NCI-H1048 (cell line): ENCODE results near the gene TOR1AIP2.

Experiments used
- DNase-seq: peaks from one replicate; lab custom pipeline; 2025; lab: John Stamatoyannopoulos, UW

The TOR1AIP2 gene

DNA sequence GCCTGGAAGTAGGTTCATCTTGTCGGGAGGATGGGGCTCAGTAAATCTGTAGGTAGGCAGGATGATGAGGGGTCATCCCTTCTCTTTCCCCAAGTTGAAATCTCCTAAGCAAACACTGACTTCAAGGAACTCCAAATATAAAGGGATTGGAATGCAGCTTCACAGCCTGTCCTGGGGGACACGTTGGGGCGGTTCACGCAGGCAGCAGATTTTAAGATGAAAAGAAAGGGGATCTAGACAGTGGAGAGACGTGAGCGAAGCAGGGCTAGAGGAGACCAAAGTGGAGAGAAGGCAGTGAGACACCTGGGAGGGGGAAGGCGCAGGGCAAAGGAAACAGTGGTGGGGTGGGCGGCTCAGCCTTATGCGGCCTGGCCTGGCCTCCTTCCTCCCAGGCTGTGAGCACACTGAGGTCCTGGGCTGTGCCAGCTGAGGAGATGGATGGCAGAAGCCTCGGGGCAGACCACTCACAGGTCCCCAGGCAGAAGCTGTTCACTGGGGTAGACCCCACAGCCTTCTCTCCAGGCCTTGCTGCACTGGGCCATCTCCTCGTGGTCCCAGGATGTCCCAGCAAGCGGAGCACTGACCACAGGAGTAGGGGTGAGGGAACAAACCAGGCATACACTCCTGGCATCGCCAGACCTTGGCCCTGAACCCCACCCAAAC, 51.7 kb downstream of the TOR1AIP2 start:
- no peak for DNase-seq

GRCh38 chr1:179825206-179825605, 52.4 kb downstream of the TOR1AIP2 start:
- no peak for DNase-seq

DNA sequence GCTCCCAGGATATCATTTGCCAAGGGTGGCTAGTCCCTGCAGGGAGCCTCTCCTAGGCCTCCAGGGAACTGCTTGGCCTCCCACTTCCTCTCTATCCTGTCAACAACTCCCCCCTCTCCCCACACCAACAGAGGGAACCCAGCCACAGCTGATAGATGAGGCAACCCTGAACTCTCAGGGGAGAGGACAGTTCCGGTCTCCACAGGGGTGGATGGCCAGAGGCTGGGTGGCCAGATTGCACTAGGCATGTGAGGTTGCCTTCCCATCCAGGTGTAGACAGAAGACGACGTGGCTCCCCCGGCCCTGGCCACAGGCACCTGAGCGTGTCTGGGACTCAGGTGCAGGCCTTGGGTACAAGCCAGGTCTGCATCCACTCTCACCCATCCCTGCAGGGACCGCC, 53.3 kb downstream of the TOR1AIP2 start:
- no peak for DNase-seq

GRCh38 chr1:179823693-179824092, 53.9 kb downstream of the TOR1AIP2 start:
- DNase-seq = no peak

DNA sequence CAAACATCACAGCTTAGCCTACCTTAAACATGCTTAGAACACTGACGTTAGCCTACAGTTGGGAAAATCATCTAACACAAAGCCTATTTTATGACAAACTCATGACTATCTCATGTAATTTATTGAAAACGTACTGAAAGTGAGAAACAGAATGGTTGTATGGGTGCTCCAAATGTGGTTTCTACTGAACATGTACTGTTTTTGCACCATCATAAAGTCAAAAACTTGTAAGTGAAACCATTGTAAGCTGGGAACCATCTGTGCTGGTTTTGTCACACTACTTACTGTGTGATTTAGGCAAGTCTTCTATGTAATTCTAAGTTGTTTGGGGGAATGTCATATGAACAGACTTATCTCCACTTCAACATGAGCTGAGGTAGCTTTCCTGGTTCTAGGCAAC, 55.5 kb downstream of the TOR1AIP2 start:
- DNase-seq = no peak

- DNase-seq = no peak
These were observed 56.1 kb downstream of the TOR1AIP2 start for GRCh38 chr1:179821524-179821923.

DNA sequence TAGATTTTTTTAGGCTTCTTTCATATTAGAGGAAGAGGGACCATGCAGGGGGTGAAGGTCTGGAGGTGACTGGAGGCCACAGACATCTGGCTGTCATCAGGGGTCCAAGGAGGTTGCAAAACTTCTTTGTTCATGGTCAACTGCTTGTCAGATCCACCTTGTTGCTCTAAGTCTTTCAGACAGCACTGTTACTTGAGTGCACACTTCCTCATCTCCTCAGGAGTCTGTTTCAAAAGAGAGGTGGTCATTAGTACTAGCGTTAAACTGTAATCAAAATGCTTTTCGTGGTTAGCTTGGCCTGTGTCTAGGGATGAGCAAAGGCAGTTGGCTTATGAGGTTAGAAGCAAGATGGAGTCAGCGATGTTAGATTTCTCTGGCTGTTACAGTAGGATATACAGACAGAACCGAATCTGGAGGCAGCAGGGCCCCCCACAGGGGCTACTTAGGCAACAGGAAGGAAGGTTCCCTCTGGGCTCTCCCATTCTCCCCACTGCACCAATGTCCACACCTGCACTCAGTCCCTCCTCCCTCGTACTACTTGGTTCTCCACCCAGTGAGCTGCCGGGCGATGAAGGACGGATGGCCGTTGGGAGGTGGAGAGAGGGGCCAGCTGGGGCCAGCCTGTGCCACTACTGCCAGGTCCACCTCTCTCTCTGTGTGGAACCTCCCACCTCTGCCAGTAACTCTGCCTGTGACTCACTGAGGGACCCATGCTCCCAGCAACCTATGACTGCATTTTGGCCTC, 57.2 kb downstream of the TOR1AIP2 start:
- no peak for DNase-seq

GRCh38 chr1:179818743-179819173, 58.8 kb downstream of the TOR1AIP2 start:
- no peak for DNase-seq

DNA sequence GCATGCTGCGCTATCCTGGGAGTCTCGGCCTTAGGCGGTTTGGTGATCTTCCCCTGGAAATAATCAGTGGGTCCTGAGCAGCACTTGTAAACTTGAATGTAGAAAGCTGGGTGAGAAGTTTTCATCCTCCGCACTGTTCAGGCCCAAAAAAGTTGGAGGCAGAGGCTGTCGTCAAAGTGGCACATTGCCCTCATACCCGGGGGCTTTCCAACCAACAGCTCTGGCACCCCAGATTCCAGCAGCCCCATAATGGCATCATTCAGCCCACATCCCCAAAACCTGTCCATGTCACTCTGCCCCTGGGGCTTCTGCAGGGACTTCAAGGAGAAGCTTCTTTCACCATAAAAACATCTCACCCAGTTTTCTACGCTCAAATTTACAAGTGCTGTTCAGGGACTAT, 59.3 kb downstream of the TOR1AIP2 start:
- no peak for DNase-seq

GRCh38 chr1:179817789-179818188, 59.8 kb downstream of the TOR1AIP2 start:
- DNase-seq = no peak

DNA sequence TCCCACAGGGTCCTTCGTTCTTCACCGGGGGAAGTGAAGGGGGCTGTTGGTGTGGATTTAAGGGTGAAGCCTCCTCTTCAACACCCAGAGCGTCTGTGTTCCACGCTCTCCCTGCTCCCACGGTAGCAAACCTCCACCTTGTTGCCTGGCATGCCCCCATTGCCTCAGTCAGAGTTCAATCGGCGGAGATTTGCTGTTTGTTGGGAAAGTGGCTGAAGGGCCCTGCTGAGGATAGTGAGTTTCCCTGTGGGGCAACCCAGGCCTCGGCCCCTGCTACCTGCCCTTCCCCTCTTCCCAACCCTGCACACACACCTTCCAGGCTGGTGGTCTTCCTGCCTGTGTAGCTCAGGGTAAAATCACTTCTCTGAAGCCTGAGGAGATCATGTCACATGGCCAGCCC, 60.5 kb downstream of the TOR1AIP2 start:
- no peak for DNase-seq

GRCh38 chr1:179816196-179816960, 61.2 kb downstream of the TOR1AIP2 start:
- DNase-seq = no peak

DNA sequence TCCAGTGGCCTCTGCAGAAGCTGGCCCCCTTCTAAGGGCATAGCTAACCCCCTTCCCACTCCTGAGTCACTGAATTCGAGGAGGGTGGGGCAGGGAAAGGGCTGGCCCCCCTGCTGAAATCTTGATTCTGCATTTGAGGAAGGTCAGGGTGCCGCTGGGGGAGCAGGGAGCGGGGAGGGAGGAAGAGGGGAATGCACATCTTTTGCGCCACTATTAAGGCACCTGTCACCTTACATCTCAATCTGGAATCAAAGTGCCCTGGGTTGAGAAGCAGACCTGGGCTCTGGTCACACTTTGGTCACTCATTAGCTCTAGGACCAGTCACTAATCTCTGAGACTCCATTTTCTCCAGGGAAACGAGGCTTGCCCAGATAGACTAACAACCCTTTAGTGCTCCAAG, 62.0 kb downstream of the TOR1AIP2 start:
- DNase-seq = no peak

GRCh38 chr1:179814546-179814838, 63.1 kb downstream of the TOR1AIP2 start:
- DNase-seq = peak; percentile 91

GRCh38 chr1:179813626-179814545, 63.7 kb downstream of the TOR1AIP2 start:
- no peak for DNase-seq

- no peak for DNase-seq
These were observed 64.9 kb downstream of the TOR1AIP2 start for GRCh38 chr1:179812501-179813292.

DNA sequence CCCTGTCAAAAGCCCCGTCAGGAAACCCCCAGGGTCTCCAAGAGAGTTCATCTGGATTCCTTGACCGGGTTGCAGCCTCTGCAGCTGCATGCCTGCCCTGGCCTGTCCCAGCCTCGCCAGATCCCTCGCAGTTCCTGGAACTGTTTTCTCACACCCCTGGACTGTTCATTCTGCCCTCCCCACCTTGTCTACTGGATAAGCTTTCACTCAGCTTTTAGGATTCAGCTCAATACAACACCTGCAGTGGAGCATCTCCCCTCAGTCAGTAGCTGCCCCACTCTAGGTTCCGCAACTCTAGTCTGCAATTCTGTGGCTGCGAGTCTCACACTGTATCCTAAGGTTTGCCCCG, 67.3 kb downstream of the TOR1AIP2 start:
- DNase-seq = no peak

DNA sequence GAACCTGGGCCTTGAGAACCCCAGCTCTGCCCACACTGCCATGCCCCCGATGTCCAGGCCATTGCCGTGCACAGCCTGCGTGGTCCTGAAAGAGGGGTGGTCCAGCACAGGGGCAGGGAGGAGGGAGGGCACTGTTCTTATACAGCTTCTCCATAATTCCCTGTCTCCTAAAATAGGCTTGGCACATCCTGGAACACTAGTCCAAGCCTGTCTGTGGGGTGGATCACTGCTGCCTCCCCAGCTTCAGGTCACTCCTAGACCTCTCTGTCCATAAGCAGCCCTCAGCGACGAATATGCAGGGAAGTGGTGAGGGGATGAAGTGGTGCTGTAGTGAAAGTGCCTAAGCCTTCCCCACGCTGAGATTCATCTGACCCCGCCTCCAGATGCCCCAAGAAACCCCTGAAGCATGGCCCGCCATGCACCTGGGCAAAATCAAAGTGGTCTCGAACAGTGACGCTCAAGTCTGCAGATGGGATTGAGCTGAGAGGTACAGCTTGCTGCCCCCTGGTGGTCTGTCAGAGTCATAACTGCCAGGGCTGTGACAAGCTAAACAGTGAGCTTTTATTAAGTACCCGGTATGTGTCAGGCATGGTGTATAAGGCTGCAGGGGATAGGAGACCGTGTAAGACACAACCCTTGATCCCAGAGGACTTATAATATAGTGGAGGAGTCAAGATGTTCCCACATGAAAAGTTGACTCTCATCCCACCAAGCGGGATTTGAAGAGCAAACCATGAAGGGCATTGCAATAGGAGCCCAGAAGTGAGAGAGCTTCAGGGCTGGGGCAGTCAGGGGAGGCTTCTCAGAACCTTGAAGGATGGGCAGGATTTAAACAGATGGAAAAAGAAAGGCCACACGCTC, 67.9 kb downstream of the TOR1AIP2 start:
- peak; percentile 53 for DNase-seq

DNA sequence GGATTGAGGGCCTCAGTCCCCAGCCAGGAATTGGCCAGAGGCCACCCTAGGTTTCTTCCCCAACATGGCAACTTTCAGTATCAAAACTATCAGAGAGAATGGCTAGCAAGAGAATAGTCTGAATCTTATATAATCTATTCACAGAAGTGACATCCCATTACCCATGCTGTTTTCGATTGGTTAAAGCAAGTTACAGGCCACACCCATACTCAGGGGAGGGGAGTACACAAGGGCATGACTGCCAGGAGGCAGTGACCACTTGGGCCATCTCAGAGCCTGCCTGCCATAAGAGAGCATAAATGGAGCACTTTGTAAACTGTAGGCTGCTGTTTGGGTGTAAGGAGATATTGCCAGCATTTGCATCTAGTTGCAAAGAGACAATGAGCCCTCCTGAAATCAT, 69.1 kb downstream of the TOR1AIP2 start:
- no peak for DNase-seq

GRCh38 chr1:179807691-179808485, 69.7 kb downstream of the TOR1AIP2 start:
- DNase-seq = no peak
